ENCODE results near the gene COX7B2.
A peak's percentile ranks its signal among the peaks of the same experiment; 100 is the strongest.

The COX7B2 gene

DNA sequence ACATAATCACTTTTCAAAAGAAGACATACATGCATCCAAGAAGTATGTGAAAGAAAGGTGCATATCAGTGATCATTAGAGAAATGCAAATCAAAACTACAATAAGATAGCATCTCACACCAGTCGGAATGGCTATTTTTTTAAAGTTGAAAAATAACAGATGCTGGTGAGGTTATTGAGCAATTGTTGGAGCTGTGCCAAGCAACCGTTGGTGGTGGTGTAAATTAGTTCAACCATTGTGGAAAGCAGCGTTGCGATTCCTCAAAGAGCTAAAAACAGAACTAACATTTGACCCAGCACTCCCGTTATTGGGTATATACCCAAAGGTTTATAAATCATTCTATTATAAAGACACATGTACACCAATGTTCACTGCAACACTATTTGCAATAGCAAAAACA is 14.2 kb downstream of the COX7B2 start (continued):
- TF ChIP-seq, protein P1, sequence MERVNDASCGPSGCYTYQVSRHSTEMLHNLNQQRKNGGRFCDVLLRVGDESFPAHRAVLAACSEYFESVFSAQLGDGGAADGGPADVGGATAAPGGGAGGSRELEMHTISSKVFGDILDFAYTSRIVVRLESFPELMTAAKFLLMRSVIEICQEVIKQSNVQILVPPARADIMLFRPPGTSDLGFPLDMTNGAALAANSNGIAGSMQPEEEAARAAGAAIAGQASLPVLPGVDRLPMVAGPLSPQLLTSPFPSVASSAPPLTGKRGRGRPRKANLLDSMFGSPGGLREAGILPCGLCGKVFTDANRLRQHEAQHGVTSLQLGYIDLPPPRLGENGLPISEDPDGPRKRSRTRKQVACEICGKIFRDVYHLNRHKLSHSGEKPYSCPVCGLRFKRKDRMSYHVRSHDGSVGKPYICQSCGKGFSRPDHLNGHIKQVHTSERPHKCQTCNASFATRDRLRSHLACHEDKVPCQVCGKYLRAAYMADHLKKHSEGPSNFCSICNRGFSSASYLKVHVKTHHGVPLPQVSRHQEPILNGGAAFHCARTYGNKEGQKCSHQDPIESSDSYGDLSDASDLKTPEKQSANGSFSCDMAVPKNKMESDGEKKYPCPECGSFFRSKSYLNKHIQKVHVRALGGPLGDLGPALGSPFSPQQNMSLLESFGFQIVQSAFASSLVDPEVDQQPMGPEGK (CRISPR knock-in tag; IDR thresholded peaks at IDR 0.05; ENCODE audit: borderline replicate concordance), result no peak

DNA sequence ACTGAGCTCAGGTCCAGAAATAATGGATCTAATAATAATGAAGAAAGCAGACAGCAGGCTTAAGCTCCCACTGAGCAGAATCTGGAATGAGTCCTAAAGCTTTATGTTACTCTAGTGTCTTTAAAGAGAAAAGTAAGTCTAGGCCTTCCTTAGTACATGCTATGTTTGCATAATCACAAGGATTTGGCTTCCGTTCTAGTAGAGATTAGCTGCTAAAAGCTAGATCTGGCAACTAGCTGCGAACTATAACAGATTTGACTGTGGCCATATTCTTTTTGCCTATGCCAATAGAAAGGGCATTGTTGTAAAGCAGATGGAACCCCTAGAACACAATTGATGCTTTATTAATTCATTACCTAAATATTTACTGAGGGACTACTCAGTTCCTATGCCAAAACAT is 19.0 kb downstream of the COX7B2 start:
- no peak for TF ChIP-seq TCF4 (CRISPR knock-in tag; IDR thresholded peaks at IDR 0.05; ENCODE audit: borderline replicate concordance)
- TF ChIP-seq RARB (CRISPR knock-in tag; IDR thresholded peaks at IDR 0.05), result no peak
- no peak for TF ChIP-seq ZNF70 (CRISPR knock-in tag; IDR thresholded peaks at IDR 0.05)
- TF ChIP-seq, protein P2, sequence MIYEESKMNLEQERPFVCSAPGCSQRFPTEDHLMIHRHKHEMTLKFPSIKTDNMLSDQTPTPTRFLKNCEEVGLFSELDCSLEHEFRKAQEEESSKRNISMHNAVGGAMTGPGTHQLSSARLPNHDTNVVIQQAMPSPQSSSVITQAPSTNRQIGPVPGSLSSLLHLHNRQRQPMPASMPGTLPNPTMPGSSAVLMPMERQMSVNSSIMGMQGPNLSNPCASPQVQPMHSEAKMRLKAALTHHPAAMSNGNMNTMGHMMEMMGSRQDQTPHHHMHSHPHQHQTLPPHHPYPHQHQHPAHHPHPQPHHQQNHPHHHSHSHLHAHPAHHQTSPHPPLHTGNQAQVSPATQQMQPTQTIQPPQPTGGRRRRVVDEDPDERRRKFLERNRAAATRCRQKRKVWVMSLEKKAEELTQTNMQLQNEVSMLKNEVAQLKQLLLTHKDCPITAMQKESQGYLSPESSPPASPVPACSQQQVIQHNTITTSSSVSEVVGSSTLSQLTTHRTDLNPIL (CRISPR knock-in tag; IDR thresholded peaks at IDR 0.05; ENCODE audit: low read depth), result no peak
- no peak for TF ChIP-seq OSR1 (CRISPR knock-in tag; IDR thresholded peaks at IDR 0.05)
- TF ChIP-seq SNAI2 (CRISPR knock-in tag; IDR thresholded peaks at IDR 0.05), result no peak

DNA sequence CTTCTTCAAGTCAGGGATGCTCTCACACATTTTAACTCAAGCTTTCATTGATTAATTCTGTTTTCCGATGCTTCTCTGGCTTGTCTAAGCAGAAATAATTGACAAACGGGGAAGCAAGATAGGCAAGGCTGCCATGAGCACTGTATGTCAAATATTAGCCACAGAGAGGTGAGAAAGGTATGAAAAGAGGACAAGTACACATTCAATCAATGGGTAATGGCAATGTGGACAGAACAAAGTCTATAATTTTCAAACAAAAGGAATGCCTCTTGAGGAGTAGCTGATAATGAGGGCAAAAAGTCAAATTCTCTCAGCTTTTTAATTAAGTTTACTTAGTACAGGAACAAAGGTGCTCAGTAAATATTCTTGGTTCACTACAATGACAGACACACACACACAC is 19.6 kb downstream of the COX7B2 start:
- ATAC-seq, result no peak
- no peak for TF ChIP-seq SNAI2 (CRISPR knock-in tag; IDR thresholded peaks at IDR 0.05)

More for the DNA sequence above, 19.0 kb downstream of the COX7B2 start:
- no peak for ATAC-seq

DNA sequence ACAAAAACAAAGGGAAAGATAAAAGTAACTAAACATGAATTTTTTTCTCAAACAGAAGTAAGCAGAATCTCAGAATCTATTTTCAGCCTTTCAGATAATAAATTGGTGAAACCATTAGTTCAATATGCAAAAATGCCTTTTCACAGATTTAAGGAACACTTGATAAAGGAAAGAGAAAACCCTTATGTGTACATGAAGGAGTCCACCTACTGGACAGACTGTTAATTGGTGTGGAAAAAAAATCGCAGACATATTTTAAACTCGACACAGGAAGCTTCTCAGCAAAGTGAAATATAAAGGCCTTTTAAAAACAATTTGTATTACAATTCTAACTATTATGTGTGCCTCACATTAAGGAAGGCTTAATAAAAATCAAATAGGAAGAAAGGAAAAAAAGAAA is 22.3 kb downstream of the COX7B2 start:
- peak; percentile 52; the same call in 2 of the 3 replicates for ATAC-seq

DNA sequence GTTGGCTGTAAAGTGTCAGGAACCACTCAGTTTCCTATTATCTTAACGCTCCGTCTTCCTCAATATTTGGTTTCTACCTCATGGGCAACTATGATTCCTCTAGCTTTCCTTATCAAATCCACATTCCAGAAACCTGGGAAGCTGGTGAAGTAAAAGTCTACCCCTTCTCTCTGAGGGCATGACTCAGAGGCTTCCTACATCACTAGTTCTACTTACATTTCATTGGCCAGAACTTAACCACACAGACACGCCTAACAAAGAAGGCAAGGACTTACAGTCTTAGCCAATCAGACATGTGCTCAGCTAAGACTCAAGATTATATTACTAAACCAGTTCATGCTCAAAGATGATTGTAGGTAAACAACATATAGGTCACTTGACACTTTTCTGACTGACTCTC is 30.4 kb downstream of the COX7B2 start:
- ATAC-seq, result no peak
- TF ChIP-seq ZNF565 (CRISPR knock-in tag; conservative IDR thresholded peaks at IDR 0.05; ENCODE audit: low read depth) (no peak), ZC3H10 (CRISPR knock-in tag; IDR thresholded peaks at IDR 0.05) (no peak), ZFP3 (CRISPR knock-in tag; IDR thresholded peaks at IDR 0.05) (no peak), ZNF70 (CRISPR knock-in tag; IDR thresholded peaks at IDR 0.05) (no peak), RARB (CRISPR knock-in tag; IDR thresholded peaks at IDR 0.05) (no peak), ZFP30 (CRISPR knock-in tag; IDR thresholded peaks at IDR 0.05) (no peak), BACH2 (CRISPR knock-in tag; IDR thresholded peaks at IDR 0.05; ENCODE audit: borderline replicate concordance) (no peak), OSR1 (CRISPR knock-in tag; IDR thresholded peaks at IDR 0.05) (no peak), TCF4 (CRISPR knock-in tag; IDR thresholded peaks at IDR 0.05; ENCODE audit: borderline replicate concordance) (no peak)
- TF ChIP-seq, protein P1 (CRISPR knock-in tag; IDR thresholded peaks at IDR 0.05; ENCODE audit: borderline replicate concordance), result no peak
- TF ChIP-seq, protein P3, sequence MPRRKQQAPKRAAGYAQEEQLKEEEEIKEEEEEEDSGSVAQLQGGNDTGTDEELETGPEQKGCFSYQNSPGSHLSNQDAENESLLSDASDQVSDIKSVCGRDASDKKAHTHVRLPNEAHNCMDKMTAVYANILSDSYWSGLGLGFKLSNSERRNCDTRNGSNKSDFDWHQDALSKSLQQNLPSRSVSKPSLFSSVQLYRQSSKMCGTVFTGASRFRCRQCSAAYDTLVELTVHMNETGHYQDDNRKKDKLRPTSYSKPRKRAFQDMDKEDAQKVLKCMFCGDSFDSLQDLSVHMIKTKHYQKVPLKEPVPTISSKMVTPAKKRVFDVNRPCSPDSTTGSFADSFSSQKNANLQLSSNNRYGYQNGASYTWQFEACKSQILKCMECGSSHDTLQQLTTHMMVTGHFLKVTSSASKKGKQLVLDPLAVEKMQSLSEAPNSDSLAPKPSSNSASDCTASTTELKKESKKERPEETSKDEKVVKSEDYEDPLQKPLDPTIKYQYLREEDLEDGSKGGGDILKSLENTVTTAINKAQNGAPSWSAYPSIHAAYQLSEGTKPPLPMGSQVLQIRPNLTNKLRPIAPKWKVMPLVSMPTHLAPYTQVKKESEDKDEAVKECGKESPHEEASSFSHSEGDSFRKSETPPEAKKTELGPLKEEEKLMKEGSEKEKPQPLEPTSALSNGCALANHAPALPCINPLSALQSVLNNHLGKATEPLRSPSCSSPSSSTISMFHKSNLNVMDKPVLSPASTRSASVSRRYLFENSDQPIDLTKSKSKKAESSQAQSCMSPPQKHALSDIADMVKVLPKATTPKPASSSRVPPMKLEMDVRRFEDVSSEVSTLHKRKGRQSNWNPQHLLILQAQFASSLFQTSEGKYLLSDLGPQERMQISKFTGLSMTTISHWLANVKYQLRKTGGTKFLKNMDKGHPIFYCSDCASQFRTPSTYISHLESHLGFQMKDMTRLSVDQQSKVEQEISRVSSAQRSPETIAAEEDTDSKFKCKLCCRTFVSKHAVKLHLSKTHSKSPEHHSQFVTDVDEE (CRISPR knock-in tag; IDR thresholded peaks at IDR 0.05), result no peak

More for the DNA sequence above, 22.3 kb downstream of the COX7B2 start:
- TF ChIP-seq OSR1 (CRISPR knock-in tag; IDR thresholded peaks at IDR 0.05) (no peak), RARB (CRISPR knock-in tag; IDR thresholded peaks at IDR 0.05) (no peak), ZFP30 (CRISPR knock-in tag; IDR thresholded peaks at IDR 0.05) (no peak), ISL1 (CRISPR knock-in tag; IDR thresholded peaks at IDR 0.05) (no peak), ZNF565 (CRISPR knock-in tag; conservative IDR thresholded peaks at IDR 0.05; ENCODE audit: low read depth) (no peak), BACH2 (CRISPR knock-in tag; IDR thresholded peaks at IDR 0.05; ENCODE audit: borderline replicate concordance) (no peak), GLIS3 (CRISPR knock-in tag; IDR thresholded peaks at IDR 0.05) (no peak), ZNF70 (CRISPR knock-in tag; IDR thresholded peaks at IDR 0.05) (no peak), ZFP3 (CRISPR knock-in tag; IDR thresholded peaks at IDR 0.05) (no peak), CSDC2 (CRISPR knock-in tag; IDR thresholded peaks at IDR 0.05) (no peak), PPARA (CRISPR knock-in tag; IDR thresholded peaks at IDR 0.05; ENCODE audit: borderline replicate concordance) (no peak)
- TF ChIP-seq, protein P1 (CRISPR knock-in tag; IDR thresholded peaks at IDR 0.05; ENCODE audit: borderline replicate concordance), result no peak
- TF ChIP-seq, protein P2 (CRISPR knock-in tag; IDR thresholded peaks at IDR 0.05; ENCODE audit: low read depth), result no peak
- TF ChIP-seq, protein P4, sequence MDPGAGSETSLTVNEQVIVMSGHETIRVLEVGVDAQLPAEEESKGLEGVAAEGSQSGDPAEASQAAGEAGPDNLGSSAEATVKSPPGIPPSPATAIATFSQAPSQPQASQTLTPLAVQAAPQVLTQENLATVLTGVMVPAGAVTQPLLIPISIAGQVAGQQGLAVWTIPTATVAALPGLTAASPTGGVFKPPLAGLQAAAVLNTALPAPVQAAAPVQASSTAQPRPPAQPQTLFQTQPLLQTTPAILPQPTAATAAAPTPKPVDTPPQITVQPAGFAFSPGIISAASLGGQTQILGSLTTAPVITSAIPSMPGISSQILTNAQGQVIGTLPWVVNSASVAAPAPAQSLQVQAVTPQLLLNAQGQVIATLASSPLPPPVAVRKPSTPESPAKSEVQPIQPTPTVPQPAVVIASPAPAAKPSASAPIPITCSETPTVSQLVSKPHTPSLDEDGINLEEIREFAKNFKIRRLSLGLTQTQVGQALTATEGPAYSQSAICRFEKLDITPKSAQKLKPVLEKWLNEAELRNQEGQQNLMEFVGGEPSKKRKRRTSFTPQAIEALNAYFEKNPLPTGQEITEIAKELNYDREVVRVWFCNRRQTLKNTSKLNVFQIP (CRISPR knock-in tag; IDR thresholded peaks at IDR 0.05; ENCODE audit: borderline replicate concordance, low read depth), result no peak

All from SK-N-SH treated with all-trans-retinoic acid at 6 μM for 48 hours (cell line).